Adrenal gland (tissue), 5 donors: Measurements from ENCODE around the gene TBC1D19.

Source experiments
- CTCF ChIP-seq, 6 experiments: fragments of 450-650 bp in 4 of 6; fragments of 200-600 bp in 2 of 6; sonication (generic) in 1 of 6; IDR thresholded peaks; 1 replicate in 5 of 6; 2 replicates in 1 of 6; pipeline versions ENCODE4 v1.5.1 to v1.8.0; 2016 to 2021; ENCODE audit warnings: antibody characterized with exemption in 6 of 6, mild to moderate bottlenecking in 2 of 6, moderate library complexity in 1 of 6
- POLR2A ChIP-seq, 2 donors: fragments of 450-650 bp; IDR thresholded peaks; one replicate each; pipeline ENCODE4 v1.6.1; 2017; ENCODE audit warnings: antibody characterized with exemption in 2 of 2, mild to moderate bottlenecking in 2 of 2, moderate library complexity in 1 of 2
- donor health status: DM: no; HTN: no; CAD: no.

- TF ChIP-seq CTCF (IDR thresholded peaks at IDR 0.05) (peak in 2 of 6 experiments; percentile 18 to 33), POLR2A (IDR thresholded peaks at IDR 0.05) (no peak)
Measured at GRCh38 chr4:26787461-26788340, 203.8 kb downstream of the TBC1D19 start.
